ENCODE data around the gene PDLIM1. TPM values are rescaled to one million over a fixed set of nuclear protein-coding genes. Genes with fewer than 3 reads are reported as not detected.

PDLIM1 gene
- total RNA-seq, 2 donors from 2014 or later = 8.3 to 44.4 TPM

- Mint-ChIP-seq H3K36me3 (ENCODE audit: low read depth) (peaks cover 5% of the 10 kb centered on the region), H3K4me1 (peaks cover 10% of the 10 kb centered on the region), H3K27me3 (peaks cover 75% of the 10 kb centered on the region), H3K4me3 (peak overlapping the region; percentile 80), H3K27ac (no peak overlapping the region)
- DNase-seq = no peak
- ATAC-seq = no peak
- H3K9me3 ChIP-seq (ENCODE audit: control insufficient read depth, low read length, poor library complexity, severe bottlenecking) = no peaks in the 10 kb centered on the region
Measured at GRCh38 chr10:95289921-95290421, 832 bp downstream of the PDLIM1 start.

- Mint-ChIP-seq H3K4me1 (peaks cover 9% of the 10 kb centered on the region), H3K4me3 (peak overlapping the region; percentile 80), H3K27me3 (peaks cover 74% of the 10 kb centered on the region)
Measured at GRCh38 chr10:95289003-95289920, 1.5 kb downstream of the PDLIM1 start.

GRCh38 chr10:95288303-95288702, 2.5 kb downstream of the PDLIM1 start:
- Mint-ChIP-seq H3K4me1 (peaks cover 9% of the 10 kb centered on the region), H3K36me3 (ENCODE audit: low read depth) (peaks cover 3% of the 10 kb centered on the region), H3K4me3 (no peak overlapping the region), H3K27me3 (peaks cover 75% of the 10 kb centered on the region), H3K27ac (no peak overlapping the region)
- DNase-seq (no peak), ATAC-seq (no peak)
- no peaks in the 10 kb centered on the region for H3K9me3 ChIP-seq (ENCODE audit: control insufficient read depth, low read length, poor library complexity, severe bottlenecking)

More at GRCh38 chr10:95289003-95289920, 1.5 kb downstream of the PDLIM1 start:
- H3K36me3 Mint-ChIP-seq (ENCODE audit: low read depth) = peaks cover 3% of the 10 kb centered on the region
- no peaks in the 10 kb centered on the region for H3K9me3 ChIP-seq (ENCODE audit: control insufficient read depth, low read length, poor library complexity, severe bottlenecking)
- ATAC-seq (no peak), DNase-seq (no peak)
- H3K27ac Mint-ChIP-seq = no peak overlapping the region

DNA sequence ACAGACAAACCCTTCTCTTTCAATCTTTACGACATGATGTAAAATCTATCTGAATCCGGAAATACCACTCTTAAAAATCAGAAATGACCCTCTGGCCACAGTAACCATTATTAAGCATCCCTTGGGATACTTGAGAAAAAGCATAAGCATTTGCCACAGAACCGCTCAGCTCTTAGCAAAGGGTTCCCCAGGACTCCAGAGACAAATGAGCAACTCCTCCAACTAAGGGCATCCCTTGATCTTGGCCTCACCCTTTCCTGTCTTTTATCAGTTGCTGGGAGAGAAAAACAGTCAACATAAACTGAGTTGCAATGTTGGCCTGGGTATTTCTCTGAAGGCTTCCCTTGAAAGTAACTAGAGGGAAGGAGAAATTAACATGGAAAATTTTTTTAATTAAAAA, 3.5 kb downstream of the PDLIM1 start:
- no peaks in the 10 kb centered on the region for H3K9me3 ChIP-seq (ENCODE audit: control insufficient read depth, low read length, poor library complexity, severe bottlenecking)
- H3K27me3 Mint-ChIP-seq = peaks cover 65% of the 10 kb centered on the region
- H3K4me1 Mint-ChIP-seq = peaks cover 9% of the 10 kb centered on the region
- peaks cover 3% of the 10 kb centered on the region for H3K36me3 Mint-ChIP-seq (ENCODE audit: low read depth)
- H3K4me3 Mint-ChIP-seq = no peak overlapping the region
- no peak for ATAC-seq
- H3K27ac Mint-ChIP-seq = no peak overlapping the region
- DNase-seq = no peak

- Mint-ChIP-seq H3K36me3 (ENCODE audit: low read depth) (peaks cover 3% of the 10 kb centered on the region), H3K27me3 (peaks cover 59% of the 10 kb centered on the region), H3K4me3 (no peak overlapping the region), H3K4me1 (peaks cover 7% of the 10 kb centered on the region), H3K27ac (no peak overlapping the region)
- no peaks in the 10 kb centered on the region for H3K9me3 ChIP-seq (ENCODE audit: control insufficient read depth, low read length, poor library complexity, severe bottlenecking)
- ATAC-seq (no peak), DNase-seq (no peak)
Measured at GRCh38 chr10:95286707-95287106, 4.1 kb downstream of the PDLIM1 start.

DNA sequence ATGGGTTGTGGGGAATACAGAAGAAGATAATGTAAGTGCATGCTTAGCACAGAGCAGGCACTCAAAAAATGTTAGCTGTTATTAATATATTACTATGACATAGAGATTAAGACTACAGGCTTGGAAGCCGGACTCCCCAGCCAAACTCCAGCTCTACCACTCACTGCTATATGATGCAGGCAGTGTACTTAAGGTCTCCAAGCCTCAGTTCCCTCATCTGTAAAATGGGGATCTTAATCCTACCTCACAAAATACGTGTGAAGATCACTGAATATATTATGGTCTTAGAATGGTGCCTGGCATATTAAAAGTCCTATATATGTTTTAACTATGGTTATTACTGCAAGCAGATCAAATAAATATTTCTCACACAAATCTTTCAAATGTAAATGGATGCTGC, 5.2 kb downstream of the PDLIM1 start:
- peaks cover 4% of the 10 kb centered on the region for H3K4me1 Mint-ChIP-seq
- H3K4me3 Mint-ChIP-seq = no peak overlapping the region
- H3K27ac Mint-ChIP-seq = no peak overlapping the region
- H3K36me3 Mint-ChIP-seq (ENCODE audit: low read depth) = no peaks in the 10 kb centered on the region
- no peaks in the 10 kb centered on the region for H3K9me3 ChIP-seq (ENCODE audit: control insufficient read depth, low read length, poor library complexity, severe bottlenecking)
- no peak for ATAC-seq
- DNase-seq = no peak
- H3K27me3 Mint-ChIP-seq = peaks cover 59% of the 10 kb centered on the region

DNA sequence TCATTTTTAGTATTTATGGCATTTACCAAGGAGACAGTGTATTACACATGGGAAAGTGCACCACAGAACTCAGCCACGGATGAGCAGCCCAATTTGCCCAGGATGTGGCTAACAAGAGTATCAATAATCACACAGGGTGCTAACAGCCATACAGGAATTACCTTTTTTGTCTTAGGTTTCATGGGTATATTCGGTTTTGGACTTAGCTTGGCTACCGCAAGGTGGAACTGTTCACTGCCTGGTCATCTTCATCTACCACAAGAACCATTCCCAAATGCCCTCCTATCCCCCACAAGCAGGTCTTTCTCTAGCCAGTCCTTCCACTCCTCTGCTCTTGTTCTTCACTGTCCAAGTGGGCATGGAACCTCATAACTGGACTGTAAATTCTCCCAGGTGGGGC, 6.0 kb downstream of the PDLIM1 start:
- Mint-ChIP-seq H3K27ac (no peak overlapping the region), H3K4me1 (peaks cover 2% of the 10 kb centered on the region), H3K4me3 (no peak overlapping the region), H3K36me3 (ENCODE audit: low read depth) (no peaks in the 10 kb centered on the region), H3K27me3 (peaks cover 57% of the 10 kb centered on the region)
- ATAC-seq = no peak
- DNase-seq = no peak
- H3K9me3 ChIP-seq (ENCODE audit: control insufficient read depth, low read length, poor library complexity, severe bottlenecking) = no peaks in the 10 kb centered on the region

DNA sequence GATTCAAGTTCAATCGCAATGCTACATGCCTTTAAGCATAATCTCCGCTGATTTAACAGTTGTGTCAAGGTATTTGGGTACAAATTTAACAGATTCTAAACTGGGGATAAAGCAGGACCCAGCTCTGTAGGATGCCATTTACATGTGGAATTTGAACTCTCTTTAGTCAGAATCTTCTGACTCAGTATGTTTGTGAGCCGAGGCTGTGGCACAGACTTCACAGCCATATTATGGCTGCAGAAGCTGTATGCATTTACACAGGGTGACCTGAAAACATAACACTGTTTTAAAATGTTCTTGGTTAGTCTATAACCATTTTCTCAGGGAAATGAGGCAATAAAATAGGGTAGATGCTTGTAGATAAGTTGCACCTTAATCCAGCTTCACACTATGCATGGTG, 8.7 kb downstream of the PDLIM1 start:
- H3K9me3 ChIP-seq (ENCODE audit: control insufficient read depth, low read length, poor library complexity, severe bottlenecking) = no peaks in the 10 kb centered on the region
- Mint-ChIP-seq H3K4me3 (no peak overlapping the region), H3K4me1 (no peaks in the 10 kb centered on the region), H3K27me3 (peaks cover 39% of the 10 kb centered on the region), H3K27ac (no peak overlapping the region), H3K36me3 (ENCODE audit: low read depth) (no peaks in the 10 kb centered on the region)
- ATAC-seq = no peak
- DNase-seq = no peak

- H3K27me3 Mint-ChIP-seq = peaks cover 34% of the 10 kb centered on the region
- ATAC-seq = no peak
Measured at GRCh38 chr10:95281206-95281605, 9.6 kb downstream of the PDLIM1 start.

DNA sequence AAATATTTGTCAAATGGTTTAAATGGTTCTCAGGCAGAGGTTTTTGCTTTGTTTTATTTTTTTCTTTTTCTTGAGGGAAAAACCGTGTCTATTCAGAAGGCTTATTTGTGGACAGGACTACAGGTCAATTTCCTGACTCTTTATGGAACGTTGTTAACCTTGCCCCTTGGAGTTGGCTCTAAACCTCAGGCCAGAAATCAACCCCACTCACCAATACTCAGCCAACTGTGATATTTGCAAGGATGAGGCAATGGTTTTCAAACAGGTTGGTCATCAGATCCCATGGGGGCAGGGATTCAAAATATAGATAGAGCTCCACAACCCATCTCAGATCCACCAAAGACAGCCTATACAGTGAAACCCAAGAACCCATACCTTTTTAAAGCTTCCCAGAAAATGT, 10.2 kb downstream of the PDLIM1 start:
- Mint-ChIP-seq H3K36me3 (ENCODE audit: low read depth) (no peaks in the 10 kb centered on the region), H3K4me3 (no peak overlapping the region), H3K4me1 (no peaks in the 10 kb centered on the region), H3K27me3 (peaks cover 33% of the 10 kb centered on the region), H3K27ac (no peak overlapping the region)
- ATAC-seq (no peak), DNase-seq (no peak)
- H3K9me3 ChIP-seq (ENCODE audit: control insufficient read depth, low read length, poor library complexity, severe bottlenecking) = no peaks in the 10 kb centered on the region

More at GRCh38 chr10:95281206-95281605, 9.6 kb downstream of the PDLIM1 start:
- Mint-ChIP-seq H3K36me3 (ENCODE audit: low read depth) (no peaks in the 10 kb centered on the region), H3K4me1 (no peaks in the 10 kb centered on the region), H3K27ac (no peak overlapping the region), H3K4me3 (no peak overlapping the region)
- no peaks in the 10 kb centered on the region for H3K9me3 ChIP-seq (ENCODE audit: control insufficient read depth, low read length, poor library complexity, severe bottlenecking)
- no peak for DNase-seq

DNA sequence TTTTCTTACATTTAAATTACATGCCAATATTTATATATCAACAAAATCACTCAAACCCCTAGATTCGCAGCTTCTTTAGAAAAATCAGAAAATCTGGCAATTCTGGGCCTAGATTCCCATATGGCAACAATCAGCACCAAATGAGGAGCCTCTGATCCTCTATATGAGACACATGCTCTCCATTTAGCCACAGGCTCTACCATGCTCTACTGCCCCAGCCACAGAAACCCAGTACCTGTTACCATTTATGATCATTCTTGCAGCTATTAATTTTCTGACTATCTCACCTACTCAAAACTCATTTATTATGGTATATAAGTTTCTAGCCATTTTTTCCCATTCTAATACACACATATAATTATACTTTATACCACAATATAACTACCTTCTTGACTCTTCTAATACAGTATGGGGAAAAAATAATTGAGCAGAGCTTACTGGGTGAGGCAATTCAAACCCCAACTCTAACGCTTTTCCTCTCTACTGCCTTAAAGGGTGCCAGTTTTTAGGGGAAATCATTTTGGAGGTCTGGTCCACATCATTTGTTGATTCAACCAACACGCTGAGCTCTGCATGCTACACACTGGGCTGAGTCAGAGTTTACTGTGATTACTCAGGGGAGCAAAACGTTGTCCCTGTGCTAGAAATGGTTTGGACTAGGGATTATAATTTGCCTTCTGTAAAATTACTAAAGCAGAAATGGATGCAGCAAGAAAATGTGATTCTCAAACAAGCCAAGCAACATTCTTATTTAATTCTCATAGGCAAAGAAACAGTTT, 11.6 kb downstream of the PDLIM1 start:
- Mint-ChIP-seq H3K4me3 (no peak overlapping the region), H3K36me3 (ENCODE audit: low read depth) (no peaks in the 10 kb centered on the region), H3K4me1 (no peaks in the 10 kb centered on the region), H3K27ac (no peak overlapping the region), H3K27me3 (peaks cover 20% of the 10 kb centered on the region)
- no peaks in the 10 kb centered on the region for H3K9me3 ChIP-seq (ENCODE audit: control insufficient read depth, low read length, poor library complexity, severe bottlenecking)
- ATAC-seq (no peak), DNase-seq (no peak)

- DNase-seq = no peak
- Mint-ChIP-seq H3K27ac (no peak overlapping the region), H3K4me3 (no peak overlapping the region), H3K27me3 (peaks cover 13% of the 10 kb centered on the region), H3K4me1 (no peaks in the 10 kb centered on the region), H3K36me3 (ENCODE audit: low read depth) (no peaks in the 10 kb centered on the region)
- ATAC-seq = no peak
- H3K9me3 ChIP-seq (ENCODE audit: control insufficient read depth, low read length, poor library complexity, severe bottlenecking) = no peaks in the 10 kb centered on the region
Measured at GRCh38 chr10:95278061-95278988, 12.5 kb downstream of the PDLIM1 start.
